ENCODE data around the gene KMO.

DNA sequence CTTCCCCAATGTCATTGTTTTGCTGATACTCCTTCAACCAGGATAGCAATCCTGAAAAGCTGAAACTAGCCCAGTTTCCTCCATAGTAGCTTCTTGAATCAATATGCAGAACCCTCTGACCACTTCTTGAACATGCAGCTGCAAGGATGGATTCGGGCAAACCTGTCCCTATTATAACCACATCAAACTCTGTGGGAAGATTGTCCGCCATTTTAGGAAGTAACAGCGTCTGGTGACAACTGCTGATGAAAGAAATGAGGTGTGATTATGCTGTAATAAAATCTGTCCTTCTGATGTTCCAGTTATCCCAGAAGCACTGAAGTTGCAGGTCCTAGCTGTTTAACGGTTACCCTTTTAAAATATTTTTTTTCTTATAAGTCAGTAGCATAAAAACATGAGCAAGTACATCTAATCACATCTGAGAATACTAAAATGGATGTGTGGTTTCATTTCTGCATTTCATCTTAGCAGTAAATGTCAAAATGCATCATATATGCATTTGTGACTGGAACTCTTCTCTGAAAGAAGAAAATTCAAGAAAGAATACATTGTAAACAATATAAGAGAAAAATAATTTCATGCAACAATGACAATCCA, 103.5 kb downstream of the KMO start:
- TF ChIP-seq, protein P1, sequence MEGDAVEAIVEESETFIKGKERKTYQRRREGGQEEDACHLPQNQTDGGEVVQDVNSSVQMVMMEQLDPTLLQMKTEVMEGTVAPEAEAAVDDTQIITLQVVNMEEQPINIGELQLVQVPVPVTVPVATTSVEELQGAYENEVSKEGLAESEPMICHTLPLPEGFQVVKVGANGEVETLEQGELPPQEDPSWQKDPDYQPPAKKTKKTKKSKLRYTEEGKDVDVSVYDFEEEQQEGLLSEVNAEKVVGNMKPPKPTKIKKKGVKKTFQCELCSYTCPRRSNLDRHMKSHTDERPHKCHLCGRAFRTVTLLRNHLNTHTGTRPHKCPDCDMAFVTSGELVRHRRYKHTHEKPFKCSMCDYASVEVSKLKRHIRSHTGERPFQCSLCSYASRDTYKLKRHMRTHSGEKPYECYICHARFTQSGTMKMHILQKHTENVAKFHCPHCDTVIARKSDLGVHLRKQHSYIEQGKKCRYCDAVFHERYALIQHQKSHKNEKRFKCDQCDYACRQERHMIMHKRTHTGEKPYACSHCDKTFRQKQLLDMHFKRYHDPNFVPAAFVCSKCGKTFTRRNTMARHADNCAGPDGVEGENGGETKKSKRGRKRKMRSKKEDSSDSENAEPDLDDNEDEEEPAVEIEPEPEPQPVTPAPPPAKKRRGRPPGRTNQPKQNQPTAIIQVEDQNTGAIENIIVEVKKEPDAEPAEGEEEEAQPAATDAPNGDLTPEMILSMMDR (conservative IDR thresholded peaks at IDR 0.05; ENCODE audit: low read length) = no peak
- no peak for TF ChIP-seq EZH2phosphoT487 (IDR thresholded peaks at IDR 0.05; ENCODE audit: borderline replicate concordance)
